ENCODE data around the gene KCNJ6. TPM values are rescaled to one million over a fixed set of nuclear protein-coding genes. Genes with fewer than 3 reads are reported as not detected.

The KCNJ6 gene
- total and polyA plus RNA-seq, 10 of the 15 experiments (the other 5 are each of a cell fraction or from before 2014, with no cell fraction given), result 0.03 to 0.07 (median 0.04) TPM; not detected in 7

- TF ChIP-seq ZBTB11 (CRISPR knock-in tag; IDR thresholded peaks at IDR 0.05) (no peak), NR2F1 (conservative IDR thresholded peaks at IDR 0.05) (no peak), NFXL1 (IDR thresholded peaks at IDR 0.05; ENCODE audit: borderline replicate concordance) (no peak), NR2C1 (IDR thresholded peaks at IDR 0.05) (no peak), CUX1 (IDR thresholded peaks at IDR 0.05; ENCODE audit: insufficient replicate concordance, low read depth, low read length) (no peak), TAF1 (IDR thresholded peaks at IDR 0.05; ENCODE audit: borderline replicate concordance, low read depth, low read length) (no peak)
Measured at GRCh38 chr21:37695111-37695510, 221.1 kb downstream of the KCNJ6 start (continued).

Data from GM12878 (cell line).